ENCODE results near the gene ZNF275.

Gene ZNF275

DNA sequence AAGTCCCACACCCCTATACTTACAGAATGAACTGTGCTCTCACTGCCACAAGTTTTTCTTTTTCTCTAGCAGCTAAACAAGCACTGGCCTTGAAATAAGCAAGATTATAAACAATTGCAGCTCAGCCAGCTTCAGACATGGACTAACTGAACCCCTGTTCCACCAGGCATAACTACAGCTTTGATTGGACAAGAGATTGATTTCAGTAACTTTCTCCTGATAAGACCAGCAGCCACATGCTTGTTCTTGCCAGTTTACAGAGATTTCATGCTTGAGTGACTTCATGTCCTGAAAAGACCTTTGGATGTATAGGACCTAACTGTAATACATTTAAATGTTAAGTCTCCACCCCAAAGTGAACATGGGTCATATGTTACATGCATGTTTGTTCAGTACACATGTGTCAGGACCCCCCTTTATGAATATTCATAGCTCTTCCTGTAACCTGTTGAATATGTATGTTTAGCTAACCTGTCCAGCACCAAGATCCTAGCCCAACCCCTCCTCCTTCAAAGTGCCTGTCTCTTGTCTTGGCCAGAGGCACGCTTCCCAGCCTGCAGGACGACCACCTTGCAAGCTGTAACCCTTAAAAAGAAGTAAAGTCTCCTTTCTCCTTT, 27.9 kb downstream of the ZNF275 start:
- Mint-ChIP-seq H3K27ac (no peak overlapping the region), H3K9me3 (peaks cover 53% of the 10 kb centered on the region), H3K27me3 (ENCODE audit: low read depth, poor library complexity) (peaks cover 21% of the 10 kb centered on the region), H3K36me3 (ENCODE audit: low read depth) (no peaks in the 10 kb centered on the region), H3K4me1 (no peaks in the 10 kb centered on the region), H3K4me3 (no peak overlapping the region)
- no peak for DNase-seq
- no peak for TF ChIP-seq CTCF (IDR thresholded peaks at IDR 0.05)

GRCh38 chrX:153365670-153366069, 31.7 kb downstream of the ZNF275 start:
- Mint-ChIP-seq H3K9me3 (peaks cover 49% of the 10 kb centered on the region), H3K27ac (no peak overlapping the region), H3K36me3 (ENCODE audit: low read depth) (no peaks in the 10 kb centered on the region), H3K27me3 (ENCODE audit: low read depth, poor library complexity) (peaks cover 21% of the 10 kb centered on the region), H3K4me3 (no peak overlapping the region), H3K4me1 (peaks cover 3% of the 10 kb centered on the region)
- TF ChIP-seq CTCF (IDR thresholded peaks at IDR 0.05) = no peak
- no peak for DNase-seq

GRCh38 chrX:153366119-153366518, 32.2 kb downstream of the ZNF275 start:
- no peak for DNase-seq
- no peak for TF ChIP-seq CTCF (IDR thresholded peaks at IDR 0.05)
- Mint-ChIP-seq H3K27me3 (ENCODE audit: low read depth, poor library complexity) (peaks cover 21% of the 10 kb centered on the region), H3K27ac (no peak overlapping the region), H3K9me3 (peaks cover 49% of the 10 kb centered on the region), H3K4me3 (no peak overlapping the region), H3K36me3 (ENCODE audit: low read depth) (no peaks in the 10 kb centered on the region), H3K4me1 (peaks cover 8% of the 10 kb centered on the region)

- no peaks in the 10 kb centered on the region for H3K36me3 Mint-ChIP-seq (ENCODE audit: low read depth)
- H3K27ac Mint-ChIP-seq = no peak overlapping the region
- TF ChIP-seq CTCF (IDR thresholded peaks at IDR 0.05) = no peak
- H3K27me3 Mint-ChIP-seq (ENCODE audit: low read depth, poor library complexity) = peaks cover 21% of the 10 kb centered on the region
- peaks cover 15% of the 10 kb centered on the region for H3K4me1 Mint-ChIP-seq
- H3K9me3 Mint-ChIP-seq = peaks cover 57% of the 10 kb centered on the region
- DNase-seq = no peak
- H3K4me3 Mint-ChIP-seq = no peak overlapping the region
These were observed 33.1 kb downstream of the ZNF275 start for GRCh38 chrX:153366878-153367538.

DNA sequence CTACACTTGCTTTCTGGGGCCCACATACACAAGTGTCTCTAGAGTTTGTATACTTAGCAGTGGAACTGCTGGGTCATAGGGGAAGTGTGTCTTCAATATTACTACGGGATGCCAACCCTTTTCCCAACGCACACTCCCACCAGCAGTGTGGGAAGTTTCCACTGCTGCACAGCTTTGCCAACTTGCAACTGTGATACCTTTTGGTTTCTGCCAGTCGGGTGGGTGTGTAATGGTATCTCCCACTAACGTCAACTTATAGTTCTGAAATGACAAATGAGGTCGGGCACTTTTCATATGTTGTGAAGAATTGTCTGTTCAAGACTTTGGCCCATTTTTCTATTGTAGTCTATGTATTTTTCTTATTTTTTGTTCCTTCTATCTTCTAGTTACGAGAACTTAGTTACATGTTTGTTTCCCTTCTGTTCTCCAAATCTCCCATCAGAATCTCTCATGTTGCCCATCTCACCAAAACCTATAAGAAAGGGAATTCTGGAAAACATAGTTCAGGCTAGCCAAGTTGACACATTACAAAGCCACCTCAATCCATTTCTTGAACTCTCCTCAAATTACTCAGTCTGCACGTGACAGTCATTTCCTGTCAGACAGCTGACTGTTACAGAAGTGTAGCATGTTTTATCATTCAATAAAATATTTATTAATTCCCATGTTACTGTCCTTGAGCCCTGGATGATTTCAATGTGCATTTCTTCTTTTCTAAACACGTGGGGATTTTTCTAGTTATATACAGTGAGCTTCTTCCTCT, 36.5 kb downstream of the ZNF275 start:
- DNase-seq = no peak
- no peaks in the 10 kb centered on the region for H3K36me3 Mint-ChIP-seq (ENCODE audit: low read depth)
- H3K9me3 Mint-ChIP-seq = peaks cover 80% of the 10 kb centered on the region
- no peak for TF ChIP-seq CTCF (IDR thresholded peaks at IDR 0.05)
- no peak overlapping the region for H3K4me3 Mint-ChIP-seq
- no peak overlapping the region for H3K27ac Mint-ChIP-seq
- H3K27me3 Mint-ChIP-seq (ENCODE audit: low read depth, poor library complexity) = peaks cover 8% of the 10 kb centered on the region
- peaks cover 23% of the 10 kb centered on the region for H3K4me1 Mint-ChIP-seq

Measured in nephron progenitor cell (in vitro differentiated cells).